GM23338 (cell line): ENCODE data around the gene CACNA2D3. TPM values are rescaled to one million over a fixed set of nuclear protein-coding genes. Genes with fewer than 3 reads are reported as not detected.

Experiments used
- ATAC-seq: fragments of 200-7000 bp; cut with Tn5 transposase; 3 replicates; pipeline ENCODE4 v1.9.1; 2020
- DNase-seq: peaks from one replicate; pipeline ENCODE4 v3.0.0-alpha.2; 2015; ENCODE audit warnings: low spot score
- H2AFZ ChIP-seq: fragments of 200-600 bp; sonication (generic); 2 replicates; pipeline ENCODE4 v1.8.0; 2016; ENCODE audit warnings: antibody characterized with exemption, mild to moderate bottlenecking, moderate library complexity
- H3F3A ChIP-seq: fragments of 200-600 bp; sonication (generic); replicated peaks from 2 replicates; pipeline ENCODE4 v1.8.0; 2017; ENCODE audit warnings: antibody characterized with exemption, mixed run types, low read depth
- H3K27ac ChIP-seq: fragments of 200-600 bp; sonication (generic); 2 replicates; pipeline ENCODE4 v1.6.1; 2016; ENCODE audit warnings: low read depth
- H3K27me3 ChIP-seq: fragments of 200-600 bp; sonication (generic); 2 replicates; pipeline ENCODE4 v1.8.0; 2016; ENCODE audit warnings: mild to moderate bottlenecking, mixed run types, moderate library complexity; ENCODE audit not compliant: insufficient read depth
- H3K36me3 ChIP-seq: fragments of 200-600 bp; sonication (generic); 2 replicates; pipeline ENCODE4 v1.8.0; 2016; ENCODE audit warnings: mild to moderate bottlenecking; ENCODE audit not compliant: insufficient read depth
- H3K4me1 ChIP-seq: fragments of 200-600 bp; sonication (generic); 2 replicates; pipeline ENCODE4 v1.8.0; 2016; ENCODE audit warnings: mild to moderate bottlenecking, moderate library complexity; ENCODE audit not compliant: insufficient read depth
- H3K4me2 ChIP-seq: fragments of 200-600 bp; sonication (generic); 2 replicates; pipeline ENCODE4 v1.7.1; 2017; ENCODE audit warnings: mixed run types
- H3K4me3 ChIP-seq: fragments of 200-600 bp; sonication (generic); 2 replicates; pipeline ENCODE4 v1.6.1; 2016; ENCODE audit warnings: mixed run types
- H3K79me2 ChIP-seq: fragments of 200-600 bp; sonication (generic); replicated peaks from 2 replicates; pipeline ENCODE4 v1.8.0; 2017; ENCODE audit warnings: mild to moderate bottlenecking; ENCODE audit not compliant: insufficient read depth
- H3K9me2 ChIP-seq: fragments of 200-600 bp; sonication (generic); 2 replicates; pipeline ENCODE4 v1.8.0; 2017; ENCODE audit not compliant: insufficient read depth
- H4K20me1 ChIP-seq: fragments of 200-600 bp; sonication (generic); replicated peaks from 2 replicates; pipeline ENCODE4 v1.8.0; 2017; ENCODE audit warnings: mild to moderate bottlenecking; ENCODE audit not compliant: insufficient read depth
- H3K27ac Mint-ChIP-seq: 2 replicates; pipeline ENCODE4 v1.8.0; 2020; ENCODE audit warnings: inconsistent platforms, mild to moderate bottlenecking, moderate library complexity, mixed read lengths
- H3K27me3 Mint-ChIP-seq: 3 replicates; pipeline ENCODE4 v1.8.0; 2022; ENCODE audit warnings: low read depth, mild to moderate bottlenecking, moderate library complexity, mixed read lengths, inconsistent platforms; ENCODE audit not compliant: insufficient read depth, poor library complexity
- H3K36me3 Mint-ChIP-seq: 3 replicates; pipeline ENCODE4 v1.8.0; 2021; ENCODE audit warnings: low read depth, mild to moderate bottlenecking, inconsistent platforms, moderate library complexity, mixed read lengths
- H3K4me1 Mint-ChIP-seq: 3 replicates; pipeline ENCODE4 v1.8.0; 2020; ENCODE audit warnings: mild to moderate bottlenecking, inconsistent platforms, mixed read lengths
- H3K4me3 Mint-ChIP-seq: 3 replicates; pipeline ENCODE4 v1.8.0; 2021; ENCODE audit warnings: moderate library complexity, mild to moderate bottlenecking, inconsistent platforms, mixed read lengths
- H3K9me3 Mint-ChIP-seq: 3 replicates; pipeline ENCODE4 v1.8.0; 2020; ENCODE audit warnings: moderate library complexity, mild to moderate bottlenecking, inconsistent platforms, mixed read lengths
- EZH2 ChIP-seq: fragments of 200-600 bp; sonication (generic); IDR thresholded peaks from one replicate; pipeline ENCODE4 v1.8.0; 2017; ENCODE audit warnings: antibody characterized with exemption, mild to moderate bottlenecking, low read depth; ENCODE audit not compliant: unreplicated experiment
- EZH2phosphoT487 ChIP-seq: fragments of 200-600 bp; sonication (generic); IDR thresholded peaks from one replicate; pipeline ENCODE4 v1.8.1; 2018; ENCODE audit warnings: antibody characterized with exemption; ENCODE audit not compliant: unreplicated experiment
- JUNB ChIP-seq: IDR thresholded peaks from one replicate; pipeline ENCODE4 v1.6.1; 2016; ENCODE audit warnings: antibody characterized with exemption; ENCODE audit not compliant: unreplicated experiment
- NANOG ChIP-seq: IDR thresholded peaks from 2 replicates; pipeline ENCODE4 v1.6.1; 2016; ENCODE audit warnings: antibody characterized with exemption, borderline replicate concordance
- POLR2AphosphoS5 ChIP-seq: IDR thresholded peaks from 2 replicates; pipeline ENCODE4 v1.6.1; 2016; ENCODE audit warnings: antibody characterized with exemption, low read depth
- REST ChIP-seq: IDR thresholded peaks from one replicate; pipeline ENCODE4 v1.6.1; 2018; ENCODE audit warnings: antibody characterized with exemption; ENCODE audit not compliant: unreplicated experiment
- STAT1 ChIP-seq: IDR thresholded peaks from one replicate; pipeline ENCODE4 v1.6.1; 2016; ENCODE audit warnings: antibody characterized with exemption; ENCODE audit not compliant: unreplicated experiment
- ZNF114 ChIP-seq: fragments of 250-450 bp; sonication (Bioruptor Pico); IDR thresholded peaks from 2 replicates; pipeline ENCODE4 v1.5.0; 2020; ENCODE audit warnings: mild to moderate bottlenecking, moderate library complexity
- ZNF331 ChIP-seq: fragments of 250-450 bp; sonication (Bioruptor Pico); IDR thresholded peaks from 2 replicates; pipeline ENCODE4 v1.5.0; 2020; ENCODE audit warnings: low read depth, mild to moderate bottlenecking, moderate library complexity
- ZNF462 ChIP-seq: fragments of 250-450 bp; sonication (Bioruptor Pico); IDR thresholded peaks from 2 replicates; pipeline ENCODE4 v1.5.0; 2020; ENCODE audit warnings: mild to moderate bottlenecking, moderate library complexity
- polyA plus RNA-seq: library from polyadenylated mRNA; unstranded; fragments of >200 nt; fragmentation: Nextera tagmentation; extraction: Ambion mirVana; gene quantifications from 2 replicates; pipeline ENCODE4 v1.2.1, GENCODE V29; 2016
- total RNA-seq: library from RNA; depleted of rRNA; stranded (reverse); fragments of >200 nt; shearing (Covaris generic); gene quantifications from 2 replicates; pipeline ENCODE4 v1.2.3, GENCODE V29; 2014
- TF ChIP-seq, protein P1 (sequence below): IDR thresholded peaks from 2 replicates; pipeline ENCODE4 v1.6.1; 2016; ENCODE audit warnings: antibody characterized with exemption

CACNA2D3 gene
- total and polyA plus RNA-seq, 2 experiments from 2014 or later = 2.2 to 2.3 TPM

DNA sequence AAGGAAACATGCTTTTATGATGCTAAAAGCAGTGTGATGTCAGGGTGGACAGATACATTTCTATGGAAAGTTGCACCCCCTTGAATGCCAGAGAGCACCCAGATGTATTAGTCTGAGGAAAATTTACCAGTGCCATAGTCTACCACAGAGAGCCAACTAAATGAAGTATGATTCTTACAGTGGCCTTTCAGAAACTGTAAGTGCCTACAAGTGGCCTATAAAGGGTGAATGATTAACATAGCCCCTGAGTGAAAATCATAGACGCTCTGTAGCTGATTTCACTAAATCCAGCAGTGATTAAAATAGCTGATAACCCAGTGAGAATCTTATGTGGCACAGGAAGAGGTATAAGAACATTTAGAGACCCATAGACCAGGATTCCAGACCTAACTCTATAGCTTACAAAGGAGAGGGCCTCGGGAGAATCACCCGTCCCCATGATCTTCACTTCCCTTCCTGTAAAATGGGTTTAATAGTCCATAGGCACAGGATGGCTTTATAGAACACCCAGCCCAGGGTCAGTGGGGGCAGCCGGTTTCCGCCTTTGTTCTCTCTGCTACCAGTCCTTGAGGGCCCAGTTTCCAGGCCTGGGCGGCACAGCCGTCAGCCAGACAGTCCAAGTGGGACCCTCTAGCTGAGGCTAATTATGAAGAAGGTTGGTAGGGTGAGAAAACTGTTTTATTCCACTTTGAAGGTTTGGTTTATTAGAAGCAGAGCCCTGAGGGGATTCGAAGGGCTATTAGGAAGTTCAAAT, 35.5 kb upstream of the CACNA2D3 start:
- Histone ChIP-seq H3K27ac (no peak overlapping the region), H3K9me2 (no peaks in the 10 kb centered on the region), H3K79me2 (no peaks in the 10 kb centered on the region), H3K27me3 (peaks cover 34% of the 10 kb centered on the region), H3K4me1 (peaks cover 4% of the 10 kb centered on the region; the same call in 1 of the 2 replicates), H4K20me1 (no peaks in the 10 kb centered on the region), H3F3A (no peaks in the 10 kb centered on the region), H3K4me3 (peak overlapping the region; percentile 61; the same call in 1 of the 2 replicates), H3K36me3 (no peaks in the 10 kb centered on the region), H3K4me2 (peak overlapping the region; percentile 82), H2AFZ (peak overlapping the region; percentile 96)
- no peak for TF ChIP-seq POLR2AphosphoS5
- TF ChIP-seq, protein P1, sequence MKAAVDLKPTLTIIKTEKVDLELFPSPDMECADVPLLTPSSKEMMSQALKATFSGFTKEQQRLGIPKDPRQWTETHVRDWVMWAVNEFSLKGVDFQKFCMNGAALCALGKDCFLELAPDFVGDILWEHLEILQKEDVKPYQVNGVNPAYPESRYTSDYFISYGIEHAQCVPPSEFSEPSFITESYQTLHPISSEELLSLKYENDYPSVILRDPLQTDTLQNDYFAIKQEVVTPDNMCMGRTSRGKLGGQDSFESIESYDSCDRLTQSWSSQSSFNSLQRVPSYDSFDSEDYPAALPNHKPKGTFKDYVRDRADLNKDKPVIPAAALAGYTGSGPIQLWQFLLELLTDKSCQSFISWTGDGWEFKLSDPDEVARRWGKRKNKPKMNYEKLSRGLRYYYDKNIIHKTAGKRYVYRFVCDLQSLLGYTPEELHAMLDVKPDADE = no peak
- no peak for TF ChIP-seq NANOG
- TF ChIP-seq REST = no peak
- TF ChIP-seq STAT1 = no peak
- TF ChIP-seq EZH2phosphoT487 = no peak
- no peak for TF ChIP-seq ZNF462
- TF ChIP-seq EZH2 = no peak
- TF ChIP-seq JUNB = no peak
- no peak for TF ChIP-seq ZNF331
- no peak for TF ChIP-seq ZNF114 (CRISPR knock-in tag)
- Mint-ChIP-seq H3K4me1 (peaks cover 16% of the 10 kb centered on the region), H3K27ac (no peak overlapping the region), H3K4me3 (peak overlapping the region; percentile 67), H3K9me3 (no peaks in the 10 kb centered on the region), H3K27me3 (peaks cover 13% of the 10 kb centered on the region), H3K36me3 (no peaks in the 10 kb centered on the region)
- DNase-seq (no peak), ATAC-seq (peak; percentile 13; the same call in 2 of the 3 replicates)
